ENCODE measurements around the gene ABHD17C. TPM values are rescaled to one million over a fixed set of nuclear protein-coding genes. Genes with fewer than 3 reads are reported as not detected.

Gene ABHD17C
- total and polyA plus RNA-seq, 2 donors (not counting 3 experiments of a cell fraction or from before 2014, with no cell fraction given), result 5.9 to 10.9 TPM

GRCh38 chr15:80768158-80768557 is 73.0 kb downstream of the ABHD17C start:
- no TSS peak for BruUV-seq (replicated peaks)
- no peak for DNase-seq (ENCODE audit: low read depth, low spot score)
- Histone ChIP-seq H3K4me3 (replicated peaks in 1 of 3; ENCODE audit: insufficient read depth in 1 of 3, low read depth in 1 of 3, low read length in 3 of 3) (no peak overlapping the region), H3K9me1 (replicated peaks; ENCODE audit: control insufficient read depth, extremely low read depth, insufficient read depth, low read length) (no peaks in the 10 kb centered on the region), H3K9me3 (replicated peaks; ENCODE audit: control insufficient read depth, insufficient read depth, low read length) (no peaks in the 10 kb centered on the region), H4K20me1 (replicated peaks; ENCODE audit: control insufficient read depth, extremely low read depth, insufficient read depth, low read length) (no peaks in the 10 kb centered on the region), H2AFZ (ENCODE audit: low read depth, low read length) (no peak overlapping the region), H3K27me3 (ENCODE audit: control insufficient read depth in 2 of 2, insufficient read depth in 2 of 2, low read length in 2 of 2) (no peaks in the 10 kb centered on the region), H3K79me2 (ENCODE audit: control insufficient read depth, insufficient read depth, low read length) (no peaks in the 10 kb centered on the region), H3K36me3 (ENCODE audit: control insufficient read depth in 2 of 2, extremely low read depth in 1 of 2, insufficient read depth in 2 of 2, low read length in 2 of 2) (no peaks in the 10 kb centered on the region), H3K27ac (ENCODE audit: insufficient read depth, low read depth, low read length) (no peak overlapping the region), H3K9ac (replicated peaks; ENCODE audit: extremely low read depth, insufficient read depth, low read length) (no peak overlapping the region), H3K4me1 (ENCODE audit: control insufficient read depth, extremely low read depth, insufficient read depth, low read length) (no peaks in the 10 kb centered on the region), H3K4me2 (ENCODE audit: insufficient read depth, low read length) (no peak overlapping the region)
- TF ChIP-seq MAX (IDR thresholded peaks at IDR 0.05; ENCODE audit: insufficient read depth, insufficient read length) (no peak), GATA2 (IDR thresholded peaks at IDR 0.05; ENCODE audit: insufficient read depth, insufficient read length, low read depth, low read length) (no peak), JUN (IDR thresholded peaks at IDR 0.05; ENCODE audit: borderline replicate concordance, insufficient read depth, insufficient read length, low read depth) (no peak), EZH2 (IDR thresholded peaks at IDR 0.05; ENCODE audit: borderline replicate concordance, low read depth, low read length, severe bottlenecking) (no peak)
- dilution Hi-C loops (cut with MboI; ENCODE audit: extremely low pct_ligation_motif_present, low sequenced_read_pairs) (no loop called here), intact Hi-C loops (cut with micrococcal nuclease) (no loop called here)
- ChIA-PET POLR2A (no interaction called here), CTCF (interaction anchor here (2.2 to 5.4 kb wide), 2 partner anchors 8 to 200 kb away, joined by 9 to 45 read pairs; no protein-coding TSS in a partner anchor)
- no peak for FAIRE-seq

GRCh38 chr15:80769153-80769828 is 74.2 kb downstream of the ABHD17C start:
- H3K4me1 ChIP-seq (ENCODE audit: control insufficient read depth, extremely low read depth, insufficient read depth, low read length), result no peaks in the 10 kb centered on the region
- H3K27ac ChIP-seq (ENCODE audit: insufficient read depth, low read depth, low read length), result no peak overlapping the region
- H3K36me3 ChIP-seq (ENCODE audit: control insufficient read depth in 2 of 2, extremely low read depth in 1 of 2, insufficient read depth in 2 of 2, low read length in 2 of 2), result no peaks in the 10 kb centered on the region
- H3K79me2 ChIP-seq (ENCODE audit: control insufficient read depth, insufficient read depth, low read length), result no peaks in the 10 kb centered on the region
- H3K9ac ChIP-seq (replicated peaks; ENCODE audit: extremely low read depth, insufficient read depth, low read length), result no peak overlapping the region
- no peak overlapping the region for H2AFZ ChIP-seq (ENCODE audit: low read depth, low read length)
- no peaks in the 10 kb centered on the region for H3K9me3 ChIP-seq (replicated peaks; ENCODE audit: control insufficient read depth, insufficient read depth, low read length)
- no peaks in the 10 kb centered on the region for H4K20me1 ChIP-seq (replicated peaks; ENCODE audit: control insufficient read depth, extremely low read depth, insufficient read depth, low read length)
- no peak overlapping the region for H3K4me2 ChIP-seq (ENCODE audit: insufficient read depth, low read length)
- ChIA-PET CTCF (interaction anchor here (1.9 to 2.2 kb wide), 2 partner anchors 201 to 202 kb away, joined by 8 to 9 read pairs; no protein-coding TSS in a partner anchor), POLR2A (no interaction called here)
- intact Hi-C loops (cut with micrococcal nuclease) (no loop called here), dilution Hi-C loops (cut with MboI; ENCODE audit: extremely low pct_ligation_motif_present, low sequenced_read_pairs) (no loop called here)
- no TSS peak for BruUV-seq (replicated peaks)
- TF ChIP-seq POLR2A (IDR thresholded peaks at IDR 0.05; ENCODE audit: low read depth, low read length), result no peak
- no peak for TF ChIP-seq MAX (IDR thresholded peaks at IDR 0.05; ENCODE audit: insufficient read depth, insufficient read length)
- TF ChIP-seq EZH2 (IDR thresholded peaks at IDR 0.05; ENCODE audit: borderline replicate concordance, low read depth, low read length, severe bottlenecking), result no peak
- TF ChIP-seq MYC (IDR thresholded peaks at IDR 0.05; ENCODE audit: low read depth, low read length), result no peak
- TF ChIP-seq FOS (IDR thresholded peaks at IDR 0.05; ENCODE audit: borderline replicate concordance, insufficient read depth, low read length), result no peak
- no peak for TF ChIP-seq CTCF (IDR thresholded peaks at IDR 0.05; ENCODE audit: extremely low read depth in 1 of 2, insufficient read depth in 1 of 2, low read depth in 1 of 2, low read length in 2 of 2)
- TF ChIP-seq JUN (IDR thresholded peaks at IDR 0.05; ENCODE audit: borderline replicate concordance, insufficient read depth, insufficient read length, low read depth), result no peak
- no peak for TF ChIP-seq GATA2 (IDR thresholded peaks at IDR 0.05; ENCODE audit: insufficient read depth, insufficient read length, low read depth, low read length)
- no peak for TF ChIP-seq POLR2AphosphoS5 (IDR thresholded peaks at IDR 0.05; ENCODE audit: insufficient read depth, low read depth, low read length)
- no peak for FAIRE-seq
- no peak overlapping the region for H3K4me3 ChIP-seq (replicated peaks in 1 of 3; ENCODE audit: insufficient read depth in 1 of 3, low read depth in 1 of 3, low read length in 3 of 3)
- H3K27me3 ChIP-seq (ENCODE audit: control insufficient read depth in 2 of 2, insufficient read depth in 2 of 2, low read length in 2 of 2), result no peaks in the 10 kb centered on the region
- DNase-seq (ENCODE audit: low read depth, low spot score), result no peak
- no peaks in the 10 kb centered on the region for H3K9me1 ChIP-seq (replicated peaks; ENCODE audit: control insufficient read depth, extremely low read depth, insufficient read depth, low read length)

Measured in endothelial cell of umbilical vein (primary cell).